ENCODE results near the gene TMCO5A. TPM values are rescaled to one million over a fixed set of nuclear protein-coding genes. Genes with fewer than 3 reads are reported as not detected.

Gene TMCO5A
- not detected in 2 replicates for total RNA-seq (2021)
- long read RNA-seq: 0 reads

GRCh38 chr15:37934340-37934739, at the start of gene TMCO5A:
Gene TMCO5A, plus strand, starts transcription at chr15:37934640. Its CDS starts 1,684 bp downstream, at chr15:37936324.
- H3K79me2 ChIP-seq (ENCODE audit: insufficient read depth, low read length): no peaks in the 10 kb centered on the region
- no peaks in the 10 kb centered on the region for H3K79me1 ChIP-seq (ENCODE audit: insufficient read depth, low read depth, low read length, poor library complexity, severe bottlenecking)
- no peak for DNase-seq
- no CpG with 5 or more reads among the region's 1 CpG for WGBS (ENCODE audit: extremely low coverage, insufficient read length, low lambda C conversion rate)
- no peaks in the 10 kb centered on the region; a peak in 1 of 4 replicates for H3K4me1 Mint-ChIP-seq
- no peaks in the 10 kb centered on the region for H3K9me3 ChIP-seq (ENCODE audit: control insufficient read depth, low read depth, low read length)
- no peak within 1 kb of the TSS for H2BK12ac ChIP-seq (ENCODE audit: insufficient read length, low read depth, low read length)
- H4K20me1 ChIP-seq (ENCODE audit: control insufficient read depth, insufficient read depth, insufficient read length): no peaks in the 10 kb centered on the region
- H2BK120ac ChIP-seq (ENCODE audit: low read depth, low read length, poor library complexity, severe bottlenecking): no peak within 1 kb of the TSS
- no peak within 1 kb of the TSS for H3K27ac Mint-ChIP-seq
- H3K4me3 Mint-ChIP-seq: no peak within 1 kb of the TSS
- no peak within 1 kb of the TSS for H4K8ac ChIP-seq (replicated peaks; ENCODE audit: insufficient read length, low read depth, low read length)
- H3K4ac ChIP-seq (ENCODE audit: low read depth, low read length): no peak within 1 kb of the TSS
- no peak within 1 kb of the TSS for H3K14ac ChIP-seq (ENCODE audit: insufficient read depth, low read length)
- no peak within 1 kb of the TSS for H3K9ac ChIP-seq (ENCODE audit: extremely low read depth, insufficient read length, low read length)
- no peak within 1 kb of the TSS for H2AK5ac ChIP-seq (ENCODE audit: insufficient read length, low read length)
- no peak within 1 kb of the TSS for H2BK15ac ChIP-seq (ENCODE audit: low read depth, low read length)
- H3K27me3 ChIP-seq (ENCODE audit: insufficient read depth, low read length): no peaks in the 10 kb centered on the region
- H3T11ph ChIP-seq (ENCODE audit: low read length): no peak within 1 kb of the TSS
- no peak within 1 kb of the TSS for H4K91ac ChIP-seq (ENCODE audit: insufficient read length, low read depth, low read length)
- H3K56ac ChIP-seq (ENCODE audit: insufficient read length, low read depth, low read length): no peak within 1 kb of the TSS
- no peaks in the 10 kb centered on the region for H3K23me2 ChIP-seq (ENCODE audit: insufficient read length, low read depth, low read length, poor library complexity, severe bottlenecking)
- H3K4me2 ChIP-seq (ENCODE audit: insufficient read depth, insufficient read length, low read length): no peak within 1 kb of the TSS
- H2BK5ac ChIP-seq (ENCODE audit: insufficient read length, low read length): no peak within 1 kb of the TSS
- no peaks in the 10 kb centered on the region for H3K9me3 Mint-ChIP-seq
- H2AFZ ChIP-seq (ENCODE audit: low read length): no peak within 1 kb of the TSS
- no peaks in the 10 kb centered on the region for H3K36me3 Mint-ChIP-seq (ENCODE audit: insufficient read depth in 1 of 3, low read depth in 3 of 3)
- no peak within 1 kb of the TSS for H3K23ac ChIP-seq (ENCODE audit: insufficient read length, low read depth, low read length)
- H3K27ac ChIP-seq (ENCODE audit: insufficient read length, low read depth, low read length): no peak within 1 kb of the TSS
- no peak within 1 kb of the TSS for H3K18ac ChIP-seq (ENCODE audit: insufficient read length, low read depth, low read length)
- H3K27me3 Mint-ChIP-seq (ENCODE audit: low read depth): no peaks in the 10 kb centered on the region
- no peak within 1 kb of the TSS for H2BK20ac ChIP-seq (ENCODE audit: low read depth, low read length, poor library complexity, severe bottlenecking)
- no peaks in the 10 kb centered on the region; the same call in 1 of the 2 replicates for H3K4me1 ChIP-seq (ENCODE audit: insufficient read depth, low read length)
- TF ChIP-seq CTCF (conservative IDR thresholded peaks at IDR 0.05): no peak
- no peak within 1 kb of the TSS for H4K5ac ChIP-seq (ENCODE audit: insufficient read length, low read depth, low read length)

All from H9 (cell line).